Adipose tissue (tissue), 3 donors: Measurements from ENCODE around the gene TAF3. TPM values are rescaled to one million over a fixed set of nuclear protein-coding genes. Genes with fewer than 3 reads are reported as not detected.

Experiments used
- H3K27ac ChIP-seq: one replicate; pipeline ENCODE4 v1.5.1; 2013; ENCODE audit warnings: low read depth, low read length
- WGBS, 3 donors: extraction: QIAGEN DNeasy Blood & Tissue Kit; methylation state at CpG; one replicate each; pipeline ENCODE4 v1.1.7; 2013; 5-methylcytosine and 5-hydroxymethylcytosine counted together
- polyA plus RNA-seq, 3 donors: library from polyadenylated mRNA; stranded (reverse); fragments of 200-250 nt; gene quantifications; one replicate each; pipeline ENCODE4 v1.2.3, GENCODE V29; 2013
- donor health status: healthy with polysubstance abuse.
- donor health status: Bipolar disorder and iron deficiency.
- donor health status: healthy.

TAF3 gene
- polyA plus RNA-seq, 3 donors: 2.2 to 5.8 (median 3.8) TPM

- 32 to 51% (median 51%) methylated on average over 4 of the region's 4 CpGs for WGBS, 3 donors
- no peak overlapping the region for H3K27ac ChIP-seq
These were observed 39.0 kb downstream of the TAF3 start for GRCh38 chr10:7857262-7857661.

DNA sequence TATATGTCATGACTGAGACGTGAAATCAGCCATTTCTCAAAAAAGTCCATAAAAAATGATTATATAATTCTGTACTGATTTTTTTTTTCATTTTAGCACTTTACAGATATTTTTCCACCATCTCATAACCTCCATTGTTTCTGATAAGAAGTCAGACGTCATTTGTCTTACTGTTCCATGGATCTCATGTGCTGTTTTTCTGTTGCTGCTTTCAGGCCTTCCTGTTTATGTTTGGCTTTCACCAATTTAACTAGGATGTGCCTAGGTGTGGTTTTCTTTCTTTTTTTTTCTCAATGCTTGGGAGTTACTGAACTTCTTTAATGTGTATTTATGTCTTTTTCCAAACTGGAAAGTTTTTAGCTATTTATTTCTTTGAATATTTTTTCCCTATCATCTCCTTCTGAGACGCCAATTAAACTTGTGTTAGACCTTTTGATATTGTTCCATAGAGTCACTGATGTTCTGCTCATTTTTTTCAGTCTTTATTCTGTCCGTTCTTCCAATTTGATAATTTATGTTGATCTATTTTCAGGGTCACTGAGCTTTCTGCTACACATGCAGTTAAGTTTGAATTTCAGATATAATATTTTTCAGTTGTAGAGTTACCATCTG is 43.3 kb downstream of the TAF3 start:
- WGBS, 3 donors: 68 to 88% (median 85%) methylated on average over 4 of the region's 4 CpGs

GRCh38 chr10:7862121-7862514 is 43.8 kb downstream of the TAF3 start:
- H3K27ac ChIP-seq: no peak overlapping the region

More for the DNA sequence above, 43.3 kb downstream of the TAF3 start:
- H3K27ac ChIP-seq: no peak overlapping the region

DNA sequence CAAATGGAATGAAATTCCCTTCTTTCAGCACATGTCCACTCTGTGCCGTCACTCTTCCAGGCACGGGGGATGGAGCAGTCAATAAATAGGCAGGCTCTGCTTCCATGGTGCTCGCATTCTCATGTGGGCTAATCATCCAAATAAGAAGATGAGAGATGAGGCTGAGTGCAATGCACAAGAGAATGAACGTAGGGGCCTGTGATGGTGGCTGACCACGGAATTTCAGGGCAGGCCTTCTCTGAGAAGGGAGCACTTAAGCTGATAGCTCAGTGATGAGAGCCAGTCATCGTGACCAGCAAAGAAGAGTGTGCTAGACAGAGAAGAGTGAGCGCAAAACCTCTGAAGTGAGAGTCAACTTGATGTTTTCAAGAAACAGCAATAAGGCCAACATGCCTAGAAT is 47.9 kb downstream of the TAF3 start:
- WGBS, 3 donors: 90 to 95% (median 92%) methylated on average over 7 of the region's 7 CpGs
- no peak overlapping the region for H3K27ac ChIP-seq

- no peak overlapping the region for H3K27ac ChIP-seq
- 11 to 14% (median 12%) methylated on average over 5 of the region's 5 CpGs for WGBS, 3 donors
These were observed 53.7 kb downstream of the TAF3 start for GRCh38 chr10:7872041-7872442.

DNA sequence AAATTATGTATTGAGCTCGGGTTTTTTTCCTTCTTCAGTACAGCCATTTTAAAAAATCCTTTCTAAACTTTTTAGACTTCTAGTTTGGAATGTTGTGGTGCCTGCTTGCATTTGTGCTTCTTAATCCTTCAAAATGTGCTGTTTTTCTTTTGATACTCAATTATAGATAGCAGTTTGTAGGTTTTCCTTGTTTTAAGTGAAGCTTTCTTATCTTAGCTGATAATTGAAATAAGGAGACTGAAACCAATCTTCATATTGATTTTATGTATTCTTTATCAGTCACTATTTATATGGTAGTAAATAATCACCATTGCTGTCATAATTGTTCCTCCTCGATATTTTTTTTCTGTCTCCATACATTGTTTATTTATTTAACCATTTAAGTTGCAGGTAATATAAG is 56.6 kb downstream of the TAF3 start:
- H3K27ac ChIP-seq: no peak overlapping the region
- 58 to 82% (median 79%) methylated on average over 2 of the region's 2 CpGs for WGBS, 3 donors

DNA sequence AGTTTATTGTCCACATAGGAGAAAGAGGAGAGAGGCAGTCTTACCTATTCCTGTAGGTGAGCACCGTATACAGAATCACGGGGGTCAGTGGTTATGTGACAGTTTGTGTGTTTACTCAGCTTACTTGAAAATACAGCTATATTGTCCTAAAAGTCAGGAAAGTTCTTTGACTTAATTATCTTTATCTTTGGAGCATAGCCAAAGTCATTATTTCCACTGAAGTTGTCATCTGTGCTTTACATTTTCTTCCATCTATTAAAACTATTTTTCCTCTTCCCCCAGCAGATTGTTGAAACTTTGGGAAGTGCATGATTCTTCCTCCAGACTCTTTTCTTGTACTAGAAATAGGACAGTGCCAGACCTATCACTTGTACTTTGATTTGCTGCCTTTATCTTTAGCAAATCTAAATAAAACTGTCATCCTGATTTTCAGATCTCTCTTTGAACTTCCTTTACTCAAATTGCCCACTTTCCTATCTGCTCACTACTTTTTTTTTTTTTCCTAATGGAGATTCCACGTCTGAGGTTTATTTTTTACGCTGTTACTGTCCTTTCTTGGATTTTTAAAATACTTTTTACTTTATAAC is 58.3 kb downstream of the TAF3 start:
- no peak overlapping the region for H3K27ac ChIP-seq
- WGBS, 3 donors: 63 to 94% (median 79%) methylated on average over 4 of the region's 4 CpGs

- 93 to 99% (median 96%) methylated on average over 3 of the region's 3 CpGs for WGBS, 3 donors
- no peak overlapping the region for H3K27ac ChIP-seq
These were observed 62.8 kb downstream of the TAF3 start for GRCh38 chr10:7881119-7881518.

GRCh38 chr10:7886056-7886455 is 67.8 kb downstream of the TAF3 start:
- no peak overlapping the region for H3K27ac ChIP-seq
- 80 to 96% (median 90%) methylated on average over 2 of the region's 2 CpGs for WGBS, 3 donors

- H3K27ac ChIP-seq: no peak overlapping the region
- WGBS, 3 donors: 73 to 79% (median 76%) methylated on average over 8 of the region's 8 CpGs
These were observed 69.0 kb downstream of the TAF3 start for GRCh38 chr10:7887174-7887816.

DNA sequence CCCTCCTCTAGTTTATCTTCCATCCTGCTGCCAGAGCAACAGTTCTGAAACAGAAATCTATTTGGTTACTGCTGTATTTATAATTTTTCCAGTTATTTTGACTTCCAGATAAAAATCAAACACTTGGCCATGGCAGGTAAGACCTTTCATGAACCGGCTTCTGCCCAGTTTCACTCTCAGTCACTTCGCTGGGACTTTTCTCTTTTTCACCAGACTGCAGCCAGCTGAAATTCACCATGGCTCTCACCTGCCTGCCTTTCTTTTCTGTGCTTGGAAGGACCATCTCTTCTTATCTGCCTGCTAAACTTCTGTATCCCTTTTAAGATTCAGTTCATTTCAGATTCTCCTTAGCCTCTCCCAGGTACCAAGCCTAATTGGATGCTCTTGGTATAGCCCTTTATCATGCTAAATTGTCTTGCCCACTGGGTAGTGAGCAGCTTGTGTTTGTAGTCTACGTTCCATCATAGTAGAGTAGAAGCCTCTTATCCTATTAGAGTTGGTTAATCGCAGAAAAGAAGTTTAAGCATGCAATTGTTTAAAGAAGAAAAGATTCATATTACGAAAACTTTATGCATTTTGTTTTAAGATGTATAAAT is 71.7 kb downstream of the TAF3 start:
- no peak overlapping the region for H3K27ac ChIP-seq
- 86 to 94% (median 90%) methylated on average over 5 of the region's 5 CpGs for WGBS, 3 donors

- no peak overlapping the region for H3K27ac ChIP-seq
- WGBS, 3 donors: 59 to 95% (median 92%) methylated on average over 6 of the region's 6 CpGs
These were observed 72.5 kb downstream of the TAF3 start for GRCh38 chr10:7890781-7891180.

DNA sequence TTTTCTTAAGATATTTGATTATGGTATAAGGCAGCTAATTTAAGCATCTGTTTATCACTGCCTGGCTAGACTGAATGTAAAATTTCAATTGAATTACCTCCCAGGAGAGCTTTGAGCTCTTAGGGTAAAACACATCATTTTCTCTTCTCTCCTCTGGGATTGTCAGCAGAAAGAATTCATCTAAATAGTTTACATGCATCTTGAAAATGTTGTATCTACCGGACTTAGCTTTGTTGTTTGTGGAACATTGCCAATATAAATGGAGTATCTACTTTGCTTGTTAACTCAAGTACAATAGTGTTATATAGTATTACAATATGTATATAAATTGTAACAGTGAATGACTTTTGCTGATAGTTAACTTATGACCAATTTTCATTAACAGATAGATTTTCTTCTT is 73.3 kb downstream of the TAF3 start:
- 13 to 49% (median 37%) methylated on average over 1 of the region's 1 CpG for WGBS, 3 donors

GRCh38 chr10:7892146-7892545 is 73.8 kb downstream of the TAF3 start:
- H3K27ac ChIP-seq: no peak overlapping the region

More for the DNA sequence above, 73.3 kb downstream of the TAF3 start:
- no peak overlapping the region for H3K27ac ChIP-seq

DNA sequence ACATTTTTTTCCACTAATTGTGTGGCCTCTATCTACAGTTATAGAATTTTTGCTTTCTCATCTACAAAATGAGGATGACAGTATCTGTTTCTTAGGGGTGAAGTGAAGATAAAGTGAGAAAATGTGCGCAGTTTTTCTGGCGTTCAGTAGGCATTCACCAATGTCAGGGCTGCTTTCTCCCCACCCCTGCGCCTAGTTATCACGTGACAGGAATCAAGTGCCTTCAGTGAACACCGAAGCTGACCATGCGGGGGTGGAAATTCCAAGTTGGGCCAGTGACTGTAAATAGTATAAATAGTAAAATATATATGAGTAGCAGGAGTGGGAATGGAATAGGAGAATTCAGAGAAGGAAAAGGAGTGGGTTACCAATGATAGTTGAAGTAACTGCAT is 77.4 kb downstream of the TAF3 start:
- no peak overlapping the region for H3K27ac ChIP-seq
- whole genome bisulfite sequencing, 3 donors: 91 to 93% (median 91%) methylated on average over 6 of the region's 6 CpGs

DNA sequence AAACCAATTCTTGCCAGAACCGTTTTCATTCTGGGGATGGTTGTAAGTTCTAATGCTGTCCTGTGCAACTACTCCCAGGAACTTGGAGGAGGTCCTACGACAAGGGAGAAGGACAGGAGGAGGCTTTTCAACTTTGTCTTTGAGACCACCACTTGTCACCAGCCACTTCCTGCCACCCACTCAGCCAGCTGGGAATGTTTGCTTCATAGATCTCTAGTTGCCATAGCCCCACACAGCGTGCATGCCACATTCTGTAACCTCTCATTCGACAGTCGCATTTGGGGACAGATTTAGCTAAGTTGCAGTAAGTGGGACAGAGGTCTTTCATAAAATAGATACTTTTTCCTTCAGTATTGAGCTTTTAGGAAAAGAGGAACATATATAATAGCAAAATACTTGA is 78.0 kb downstream of the TAF3 start:
- no peak overlapping the region for H3K27ac ChIP-seq
- 84 to 92% (median 90%) methylated on average over 5 of the region's 5 CpGs for WGBS, 3 donors

GRCh38 chr10:7901256-7901655 is 83.0 kb downstream of the TAF3 start:
- 93 to 95% (median 94%) methylated on average over 1 of the region's 1 CpG for WGBS, 3 donors
- no peak overlapping the region for H3K27ac ChIP-seq

DNA sequence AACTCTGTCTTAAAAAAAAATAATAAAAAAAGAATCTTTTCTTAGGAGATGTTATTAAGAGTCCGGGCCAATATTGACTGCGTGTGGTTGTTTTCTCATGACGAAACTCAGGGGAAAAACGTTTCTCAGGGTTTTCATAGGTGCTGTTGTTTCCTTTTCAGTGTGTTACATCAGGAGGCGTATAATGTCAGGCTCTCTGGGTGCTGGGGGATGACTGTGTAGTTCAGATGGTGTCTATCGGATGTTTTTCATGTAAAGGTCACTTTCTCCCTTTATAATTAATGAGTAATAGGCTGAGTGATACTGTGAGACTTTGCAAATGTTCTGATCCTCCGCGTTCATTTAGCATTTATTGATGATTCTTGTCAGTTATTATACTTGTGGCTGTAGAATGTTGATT is 84.1 kb downstream of the TAF3 start:
- H3K27ac ChIP-seq: no peak overlapping the region
- 71 to 90% (median 83%) methylated on average over 8 of the region's 8 CpGs for WGBS, 3 donors

DNA sequence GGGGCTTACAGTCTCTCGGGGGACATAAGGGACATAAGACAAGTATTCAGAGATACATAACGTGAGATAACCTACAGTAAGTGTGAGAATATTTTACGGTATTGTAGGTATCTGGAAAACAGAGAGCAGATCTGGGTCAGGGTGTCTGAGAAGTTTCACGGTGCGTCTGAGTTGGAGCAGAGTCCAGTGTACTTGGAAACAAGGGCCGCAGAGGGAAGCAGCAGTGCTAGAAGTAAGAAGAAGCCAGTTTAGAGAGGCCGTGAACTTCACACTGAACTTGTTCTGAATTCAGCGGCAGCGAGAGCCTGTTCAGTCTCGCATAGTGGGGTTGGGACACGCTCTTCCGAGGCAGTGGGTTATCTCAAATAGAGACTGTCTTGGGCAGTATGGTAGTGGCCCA is 85.5 kb downstream of the TAF3 start:
- WGBS, 3 donors: 95 to 96% (median 96%) methylated on average over 12 of the region's 12 CpGs
- no peak overlapping the region for H3K27ac ChIP-seq

- 34 to 95% (median 90%) methylated on average over 2 of the region's 2 CpGs for WGBS, 3 donors
- H3K27ac ChIP-seq: no peak overlapping the region
These were observed 87.8 kb downstream of the TAF3 start for GRCh38 chr10:7906128-7906527.
